Keratinocyte (primary cell): Measurements from ENCODE around the gene DCP1A. TPM values are rescaled to one million over a fixed set of nuclear protein-coding genes. Genes with fewer than 3 reads are reported as not detected.

ENCODE experiments used
- DNase-seq: peaks from one replicate; pipeline ENCODE4 v3.0.0-alpha.2; 2011; ENCODE audit warnings: low read depth, missing footprints, low spot score
- FAIRE-seq: peaks from 2 replicates; lab custom pipeline; 2011; peaks lifted over from hg19 to GRCh38; lab: Jason Lieb, UNC
- H2AFZ ChIP-seq: 2 replicates; pipeline ENCODE4 v1.6.0; 2012; ENCODE audit warnings: low read length, control low read depth, inconsistent platforms; ENCODE audit not compliant: control insufficient read depth
- H3K27ac ChIP-seq: 2 replicates; pipeline ENCODE4 v1.5.1; 2011; ENCODE audit warnings: low read length; ENCODE audit not compliant: control insufficient read depth, insufficient read depth
- H3K27me3 ChIP-seq: 3 replicates; pipeline ENCODE4 v1.6.0; 2011; ENCODE audit warnings: low read length; ENCODE audit not compliant: control insufficient read depth, insufficient read depth; ENCODE audit errors: extremely low read depth
- H3K36me3 ChIP-seq, 2 experiments: 2 replicates in 1 of 2; 3 replicates in 1 of 2; pipeline ENCODE4 v1.5.1; 2011; ENCODE audit warnings: low read length in 2 of 2, mild to moderate bottlenecking in 1 of 2; ENCODE audit not compliant: control insufficient read depth in 2 of 2, insufficient read depth in 2 of 2; ENCODE audit errors: extremely low read depth in 1 of 2
- H3K4me1 ChIP-seq: 3 replicates; pipeline ENCODE4 v1.5.1; 2011; ENCODE audit warnings: low read length; ENCODE audit not compliant: control insufficient read depth, insufficient read depth; ENCODE audit errors: extremely low read depth
- H3K4me2 ChIP-seq: 3 replicates; pipeline ENCODE4 v1.6.0; 2011; ENCODE audit warnings: low read depth, low read length; ENCODE audit not compliant: control insufficient read depth, insufficient read depth; ENCODE audit errors: extremely low read depth
- H3K4me3 ChIP-seq, 3 experiments: fragments of 200-600 bp in 1 of 3; sonication (generic) in 1 of 3; 2 replicates in 2 of 3; 3 replicates in 1 of 3; pipeline ENCODE4 v1.5.1; 2011 to 2016; ENCODE audit warnings: low read length in 3 of 3, mild to moderate bottlenecking in 3 of 3, control low read depth in 2 of 3, inconsistent platforms in 1 of 3, low read depth in 1 of 3, mixed read lengths in 1 of 3, mixed run types in 1 of 3, moderate library complexity in 1 of 3; ENCODE audit not compliant: control insufficient read depth in 2 of 3, insufficient read depth in 2 of 3; ENCODE audit errors: extremely low read depth in 1 of 3
- H3K79me2 ChIP-seq: 2 replicates; pipeline ENCODE4 v1.6.0; 2012; ENCODE audit warnings: low read length; ENCODE audit not compliant: control insufficient read depth, insufficient read depth
- H3K9ac ChIP-seq: 3 replicates; pipeline ENCODE4 v1.6.0; 2011; ENCODE audit warnings: low read length; ENCODE audit not compliant: control insufficient read depth, insufficient read depth; ENCODE audit errors: extremely low read depth
- H3K9me1 ChIP-seq: 3 replicates; pipeline ENCODE4 v1.6.0; 2011; ENCODE audit warnings: low read length; ENCODE audit not compliant: control insufficient read depth, insufficient read depth; ENCODE audit errors: extremely low read depth
- H3K9me3 ChIP-seq: 2 replicates; pipeline ENCODE4 v1.5.1; 2012; ENCODE audit warnings: low read depth, low read length; ENCODE audit not compliant: control insufficient read depth
- H4K20me1 ChIP-seq: 3 replicates; pipeline ENCODE4 v1.6.0; 2011; ENCODE audit warnings: low read length; ENCODE audit not compliant: control insufficient read depth, insufficient read depth; ENCODE audit errors: extremely low read depth
- EZH2 ChIP-seq: IDR thresholded peaks from one replicate; pipeline ENCODE4 v1.6.1; 2012; ENCODE audit warnings: inconsistent platforms, mild to moderate bottlenecking, low read length, moderate library complexity
- dilution Hi-C: fragments of 300-500 bp; cut with MboI; formaldehyde crosslinking; loops from one replicate; pipeline ENCODE4 v1.7.0; 2020; ENCODE audit warnings: low sequenced_read_pairs; ENCODE audit not compliant: extremely low pct_ligation_motif_present
- polyA plus RNA-seq, 5 experiments: library from polyadenylated mRNA; depleted of rRNA in 3 of 5; stranded (reverse) in 3 of 5; stranded (forward) in 1 of 5; unstranded in 1 of 5; fragments of >200 nt; gene quantifications; 1 replicate in 1 of 5; 2 replicates in 3 of 5; 3 replicates in 1 of 5; pipeline versions ENCODE4 v1.2.1 to v1.2.3, GENCODE V29; 2011 to 2012; ENCODE audit warnings: missing spikeins in 2 of 5, low read depth in 1 of 5, low replicate concordance in 1 of 5
- TF ChIP-seq, protein P1 (sequence below), 3 experiments: IDR thresholded peaks in 1 of 3; conservative IDR thresholded peaks in 1 of 3; optimal IDR thresholded peaks in 1 of 3; 2 replicates in 2 of 3; 3 replicates in 1 of 3; pipeline versions ENCODE3 to v1.5.1; 2011; ENCODE audit warnings: low read length in 3 of 3, mild to moderate bottlenecking in 3 of 3, moderate library complexity in 2 of 3, control low read depth in 1 of 3, inconsistent platforms in 1 of 3; ENCODE audit not compliant: insufficient read depth in 2 of 3; ENCODE audit errors: extremely low read depth in 1 of 3

The DCP1A gene
- polyA plus RNA-seq, 1 donor (not counting 4 experiments of a cell fraction or from before 2014, with no cell fraction given), result 15.0 TPM

DNA sequence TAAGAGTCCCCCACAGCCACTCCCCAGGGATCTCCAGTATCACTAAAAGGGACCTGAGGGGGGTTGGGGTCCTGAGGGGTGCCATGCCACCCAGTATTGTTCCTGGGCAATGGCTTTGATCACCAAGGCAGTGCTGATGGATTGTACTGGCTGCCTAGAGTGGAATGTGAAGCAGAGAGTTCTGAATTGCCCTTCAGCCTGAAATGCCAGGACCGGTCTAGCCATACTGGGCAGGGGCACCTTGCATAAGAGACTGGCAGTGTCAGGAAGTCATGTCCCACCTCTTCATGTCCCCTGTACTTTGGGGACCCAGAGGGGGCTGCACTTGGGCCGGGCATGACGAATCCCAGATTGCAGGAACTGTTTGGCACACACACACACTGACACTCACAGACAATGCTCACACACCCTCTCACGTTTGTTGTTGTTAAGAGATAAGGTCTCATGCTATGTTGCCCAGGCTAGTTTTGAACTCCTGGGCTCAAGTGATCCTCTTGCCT is 87.0 kb downstream of the DCP1A start:
- H3K79me2 ChIP-seq, result peaks cover 5% of the 10 kb centered on the region
- H3K4me1 ChIP-seq, result peaks cover 16% of the 10 kb centered on the region
- H2AFZ ChIP-seq, result no peak overlapping the region
- no peak for TF ChIP-seq EZH2
- TF ChIP-seq, protein P1, sequence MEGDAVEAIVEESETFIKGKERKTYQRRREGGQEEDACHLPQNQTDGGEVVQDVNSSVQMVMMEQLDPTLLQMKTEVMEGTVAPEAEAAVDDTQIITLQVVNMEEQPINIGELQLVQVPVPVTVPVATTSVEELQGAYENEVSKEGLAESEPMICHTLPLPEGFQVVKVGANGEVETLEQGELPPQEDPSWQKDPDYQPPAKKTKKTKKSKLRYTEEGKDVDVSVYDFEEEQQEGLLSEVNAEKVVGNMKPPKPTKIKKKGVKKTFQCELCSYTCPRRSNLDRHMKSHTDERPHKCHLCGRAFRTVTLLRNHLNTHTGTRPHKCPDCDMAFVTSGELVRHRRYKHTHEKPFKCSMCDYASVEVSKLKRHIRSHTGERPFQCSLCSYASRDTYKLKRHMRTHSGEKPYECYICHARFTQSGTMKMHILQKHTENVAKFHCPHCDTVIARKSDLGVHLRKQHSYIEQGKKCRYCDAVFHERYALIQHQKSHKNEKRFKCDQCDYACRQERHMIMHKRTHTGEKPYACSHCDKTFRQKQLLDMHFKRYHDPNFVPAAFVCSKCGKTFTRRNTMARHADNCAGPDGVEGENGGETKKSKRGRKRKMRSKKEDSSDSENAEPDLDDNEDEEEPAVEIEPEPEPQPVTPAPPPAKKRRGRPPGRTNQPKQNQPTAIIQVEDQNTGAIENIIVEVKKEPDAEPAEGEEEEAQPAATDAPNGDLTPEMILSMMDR (optimal IDR thresholded peaks at IDR 0.05 in 1 of 3, IDR thresholded peaks at IDR 0.05 in 1 of 3, conservative IDR thresholded peaks at IDR 0.05 in 1 of 3; ENCODE audit: extremely low read depth in 1 of 3, insufficient read depth in 2 of 3, low read length in 3 of 3), result no peak
- H3K27ac ChIP-seq, result no peak overlapping the region
- H3K9me3 ChIP-seq, result no peaks in the 10 kb centered on the region
- H4K20me1 ChIP-seq, result no peaks in the 10 kb centered on the region
- H3K4me2 ChIP-seq, result no peak overlapping the region
- H3K27me3 ChIP-seq, result no peaks in the 10 kb centered on the region
- H3K9ac ChIP-seq, result no peak overlapping the region
- no peaks in the 10 kb centered on the region for H3K9me1 ChIP-seq
- H3K36me3 ChIP-seq, result no peaks in the 10 kb centered on the region
- dilution Hi-C loops, result no loop called here
- no peak for DNase-seq
- no peak overlapping the region for H3K4me3 ChIP-seq
- FAIRE-seq, result no peak

DNA sequence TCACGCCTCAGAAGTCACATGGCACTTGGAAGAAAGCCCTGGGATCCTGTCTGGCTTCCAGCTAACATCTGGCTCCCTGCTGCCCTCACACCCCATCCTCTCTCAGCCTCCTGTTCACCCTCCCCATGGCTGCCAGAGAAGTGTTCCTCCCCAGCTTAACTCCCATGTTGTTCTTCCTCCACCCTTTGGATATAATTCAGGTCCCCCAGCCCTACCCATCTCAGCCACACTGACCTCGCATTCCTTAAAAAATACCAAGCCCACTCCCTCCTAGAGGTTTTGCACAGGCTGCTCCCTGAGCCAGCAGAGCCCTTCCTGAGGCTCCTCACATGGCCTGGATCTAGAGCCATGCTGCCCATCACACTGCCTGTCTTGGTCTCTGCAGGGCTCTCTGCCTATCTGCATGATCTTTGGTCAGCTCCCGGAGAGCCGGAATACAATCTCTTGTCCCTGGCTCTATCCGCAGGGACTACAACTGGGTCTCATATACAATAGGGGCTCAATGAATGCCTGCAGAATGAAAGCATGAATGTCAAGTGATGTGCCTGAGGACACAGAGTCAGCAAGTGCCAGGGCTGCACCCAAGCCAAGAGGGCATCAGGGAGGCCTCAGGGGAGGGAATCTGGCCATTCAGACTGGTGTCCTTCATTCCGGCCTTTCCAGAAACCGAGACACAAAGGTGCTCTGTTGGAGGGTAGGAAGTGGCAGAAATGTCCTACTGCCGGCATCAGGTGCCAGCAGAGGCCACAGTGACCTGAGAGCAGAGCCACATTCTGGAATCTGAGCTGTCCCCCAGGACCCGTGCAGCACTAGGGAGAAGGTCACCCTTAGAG is 87.7 kb downstream of the DCP1A start:
- H3K79me2 ChIP-seq, result peaks cover 12% of the 10 kb centered on the region
- no peaks in the 10 kb centered on the region for H3K27me3 ChIP-seq
- no peaks in the 10 kb centered on the region for H3K9me1 ChIP-seq
- no peak for TF ChIP-seq EZH2
- TF ChIP-seq, protein P1 (optimal IDR thresholded peaks at IDR 0.05 in 1 of 3, IDR thresholded peaks at IDR 0.05 in 1 of 3, conservative IDR thresholded peaks at IDR 0.05 in 1 of 3; ENCODE audit: extremely low read depth in 1 of 3, insufficient read depth in 2 of 3, low read length in 3 of 3), result no peak
- no peak overlapping the region for H3K4me2 ChIP-seq
- H3K4me3 ChIP-seq, result no peak overlapping the region
- no peaks in the 10 kb centered on the region for H3K9me3 ChIP-seq
- no peak overlapping the region for H3K9ac ChIP-seq
- dilution Hi-C loops, result no loop called here
- no peak overlapping the region for H3K27ac ChIP-seq
- peaks cover 2% of the 10 kb centered on the region for H4K20me1 ChIP-seq
- H3K36me3 ChIP-seq, result no peaks in the 10 kb centered on the region
- no peak overlapping the region for H2AFZ ChIP-seq
- no peak for DNase-seq
- FAIRE-seq, result no peak
- peaks cover 13% of the 10 kb centered on the region for H3K4me1 ChIP-seq
